SK-N-SH treated with all-trans-retinoic acid at 6 μM for 48 hours (cell line): Measurements from ENCODE around the gene VEZF1.

Source experiments
- ATAC-seq: fragments of 200-7000 bp; cut with Tn5 transposase; 3 replicates; pipeline ENCODE4 v1.9.1; 2020; ENCODE audit warnings: mild to moderate bottlenecking, moderate library complexity
- ARNTL ChIP-seq: fragments of 450-650 bp; formaldehyde crosslinking; IDR thresholded peaks from 2 replicates; pipeline ENCODE4 v1.5.0; 2020; ENCODE audit warnings: low read depth, mild to moderate bottlenecking, moderate library complexity, borderline replicate concordance
- BACH2 ChIP-seq: fragments of 250-450 bp; sonication (Bioruptor Pico); IDR thresholded peaks from 2 replicates; pipeline ENCODE4 v1.9.0; 2021; ENCODE audit warnings: mild to moderate bottlenecking, borderline replicate concordance
- CREB5 ChIP-seq: fragments of 250-450 bp; sonication (Bioruptor Pico); IDR thresholded peaks from 2 replicates; pipeline ENCODE4 v1.5.1; 2020; ENCODE audit warnings: low read depth, mild to moderate bottlenecking, moderate library complexity
- CSDC2 ChIP-seq: fragments of 250-450 bp; sonication (Bioruptor Pico); IDR thresholded peaks from 2 replicates; pipeline ENCODE4 v1.5.0; 2020; ENCODE audit warnings: mild to moderate bottlenecking, moderate library complexity
- ESRRG ChIP-seq: fragments of 250-450 bp; sonication (Bioruptor Pico); IDR thresholded peaks from 2 replicates; pipeline ENCODE4 v1.6.1; 2021; ENCODE audit warnings: mild to moderate bottlenecking
- GLIS3 ChIP-seq: fragments of 250-450 bp; sonication (Bioruptor Pico); IDR thresholded peaks from 2 replicates; pipeline ENCODE4 v1.5.0; 2020; ENCODE audit warnings: mild to moderate bottlenecking, moderate library complexity
- ISL1 ChIP-seq: fragments of 250-450 bp; sonication (Bioruptor Pico); IDR thresholded peaks from 2 replicates; pipeline ENCODE4 v2.1.2; 2022; ENCODE audit warnings: mild to moderate bottlenecking, moderate library complexity
- PATZ1 ChIP-seq: fragments of 250-450 bp; sonication (Bioruptor Pico); IDR thresholded peaks from 2 replicates; pipeline ENCODE4 v1.8.0; 2020; ENCODE audit warnings: mild to moderate bottlenecking, moderate library complexity, borderline replicate concordance
- POU6F1 ChIP-seq: fragments of 250-450 bp; sonication (Bioruptor Pico); IDR thresholded peaks from 2 replicates; pipeline ENCODE4 v1.8.0; 2021; ENCODE audit warnings: low read depth, mild to moderate bottlenecking, moderate library complexity, borderline replicate concordance
- PPARA ChIP-seq: fragments of 250-450 bp; sonication (Bioruptor Pico); IDR thresholded peaks from 2 replicates; pipeline ENCODE4 v1.5.0; 2020; ENCODE audit warnings: mild to moderate bottlenecking, borderline replicate concordance
- SNAI2 ChIP-seq: fragments of 250-450 bp; sonication (Bioruptor Pico); IDR thresholded peaks from 2 replicates; pipeline ENCODE4 v1.5.0; 2020; ENCODE audit warnings: mild to moderate bottlenecking, moderate library complexity
- TCF4 ChIP-seq: fragments of 250-450 bp; sonication (Bioruptor Pico); IDR thresholded peaks from 2 replicates; pipeline ENCODE4 v1.8.0; 2021; ENCODE audit warnings: mild to moderate bottlenecking, moderate library complexity, borderline replicate concordance
- TOX ChIP-seq: fragments of 250-450 bp; sonication (Bioruptor Pico); IDR thresholded peaks from 2 replicates; pipeline ENCODE4 v1.8.0; 2021; ENCODE audit warnings: mild to moderate bottlenecking, moderate library complexity, borderline replicate concordance
- TSHZ2 ChIP-seq: fragments of 250-450 bp; sonication (Bioruptor Pico); IDR thresholded peaks from 2 replicates; pipeline ENCODE4 v1.5.0; 2020; ENCODE audit warnings: mild to moderate bottlenecking, moderate library complexity
- ZC3H10 ChIP-seq: fragments of 250-450 bp; sonication (Bioruptor Pico); IDR thresholded peaks from 2 replicates; pipeline ENCODE4 v1.5.1; 2021; ENCODE audit warnings: mild to moderate bottlenecking, moderate library complexity
- ZFP3 ChIP-seq: fragments of 250-450 bp; sonication (Bioruptor Pico); IDR thresholded peaks from 2 replicates; pipeline ENCODE4 v1.5.0; 2020; ENCODE audit warnings: mild to moderate bottlenecking, moderate library complexity
- ZNF565 ChIP-seq: fragments of 450-650 bp; formaldehyde crosslinking; conservative IDR thresholded peaks from 2 replicates; pipeline ENCODE4 v1.5.0; 2020; ENCODE audit warnings: low read depth, mild to moderate bottlenecking, moderate library complexity
- ZNF70 ChIP-seq: fragments of 450-650 bp; formaldehyde crosslinking; IDR thresholded peaks from 2 replicates; pipeline ENCODE4 v1.5.0; 2020; ENCODE audit warnings: mild to moderate bottlenecking, moderate library complexity
- ZNF8 ChIP-seq: fragments of 450-650 bp; formaldehyde crosslinking; IDR thresholded peaks from 2 replicates; pipeline ENCODE4 v1.5.0; 2020; ENCODE audit warnings: mild to moderate bottlenecking, moderate library complexity
- TF ChIP-seq, protein P1 (sequence below): fragments of 250-450 bp; sonication (Bioruptor Pico); IDR thresholded peaks from 2 replicates; pipeline ENCODE4 v1.5.1; 2021; ENCODE audit warnings: mild to moderate bottlenecking, moderate library complexity

Gene VEZF1

DNA sequence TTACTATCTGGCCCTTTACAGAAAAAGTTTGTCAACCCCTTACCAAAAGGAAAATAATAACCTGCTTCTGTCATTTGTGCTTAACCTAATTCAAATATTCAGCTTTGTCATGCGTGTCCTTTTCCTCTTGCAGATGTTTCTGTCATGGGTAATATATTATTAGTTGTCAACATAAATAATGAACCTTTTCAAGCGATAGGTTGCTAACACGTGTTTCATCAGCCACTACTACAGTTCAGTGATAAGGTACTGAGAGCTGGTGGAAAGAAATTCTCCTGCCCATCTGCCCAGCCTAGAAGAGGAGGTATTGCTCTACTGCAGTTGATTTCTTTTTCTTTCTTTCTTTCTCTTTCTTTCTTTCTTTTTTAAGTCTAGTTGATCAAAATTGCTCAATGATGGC is 31.0 kb upstream of the VEZF1 start:
- ATAC-seq = no peak
- TF ChIP-seq ISL1 (CRISPR knock-in tag) (no peak), ZNF565 (CRISPR knock-in tag) (no peak), GLIS3 (no peak), ARNTL (no peak), PPARA (CRISPR knock-in tag) (no peak), ESRRG (no peak), TSHZ2 (CRISPR knock-in tag) (no peak), SNAI2 (CRISPR knock-in tag) (no peak), PATZ1 (CRISPR knock-in tag) (no peak), POU6F1 (no peak), ZNF70 (no peak), ZNF8 (CRISPR knock-in tag) (no peak)
- TF ChIP-seq, all 23 proteins: peak for 0

DNA sequence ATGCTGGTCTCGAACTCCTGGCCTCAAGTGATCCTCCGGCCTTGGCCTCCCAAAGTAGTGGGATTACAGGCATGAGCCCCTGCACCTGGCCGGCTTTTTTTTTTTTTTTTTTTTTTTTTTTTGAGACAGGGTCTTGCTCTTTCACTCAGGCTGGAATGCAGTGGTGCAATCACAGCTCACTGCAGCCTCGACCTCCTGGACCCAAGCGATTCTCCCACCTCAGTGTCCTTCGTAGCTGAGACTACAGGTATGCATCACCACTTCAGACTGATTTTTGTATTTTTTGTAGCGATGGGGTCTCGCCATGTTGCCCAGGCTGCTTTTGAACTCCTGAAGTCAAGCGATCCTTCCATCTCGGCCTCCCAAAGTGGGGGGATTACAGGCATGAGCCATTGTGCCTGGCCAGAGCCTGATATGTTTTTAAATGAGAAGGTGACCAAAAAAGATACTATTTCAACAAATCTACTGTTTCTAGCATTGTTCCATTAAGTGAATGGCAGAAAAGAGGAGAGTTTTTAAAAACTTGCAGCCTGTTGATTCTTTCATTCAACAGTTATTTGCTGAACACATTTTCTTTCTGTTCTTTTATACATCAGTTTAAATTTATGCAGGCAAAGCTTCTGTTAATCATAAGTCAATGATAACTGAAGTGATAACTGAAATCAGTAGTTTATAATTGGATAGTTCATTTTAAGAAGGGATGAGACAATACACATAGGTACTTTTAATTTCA is 22.2 kb upstream of the VEZF1 start:
- TF ChIP-seq TCF4 (CRISPR knock-in tag) (no peak), POU6F1 (no peak), ZC3H10 (CRISPR knock-in tag) (no peak), CSDC2 (no peak), ZFP3 (CRISPR knock-in tag) (no peak), ZNF8 (CRISPR knock-in tag) (no peak), SNAI2 (CRISPR knock-in tag) (no peak), PPARA (CRISPR knock-in tag) (no peak), BACH2 (no peak), TOX (CRISPR knock-in tag) (no peak), ZNF565 (CRISPR knock-in tag) (no peak), TSHZ2 (CRISPR knock-in tag) (no peak), PATZ1 (CRISPR knock-in tag) (no peak), CREB5 (CRISPR knock-in tag) (no peak)
- TF ChIP-seq, protein P1, sequence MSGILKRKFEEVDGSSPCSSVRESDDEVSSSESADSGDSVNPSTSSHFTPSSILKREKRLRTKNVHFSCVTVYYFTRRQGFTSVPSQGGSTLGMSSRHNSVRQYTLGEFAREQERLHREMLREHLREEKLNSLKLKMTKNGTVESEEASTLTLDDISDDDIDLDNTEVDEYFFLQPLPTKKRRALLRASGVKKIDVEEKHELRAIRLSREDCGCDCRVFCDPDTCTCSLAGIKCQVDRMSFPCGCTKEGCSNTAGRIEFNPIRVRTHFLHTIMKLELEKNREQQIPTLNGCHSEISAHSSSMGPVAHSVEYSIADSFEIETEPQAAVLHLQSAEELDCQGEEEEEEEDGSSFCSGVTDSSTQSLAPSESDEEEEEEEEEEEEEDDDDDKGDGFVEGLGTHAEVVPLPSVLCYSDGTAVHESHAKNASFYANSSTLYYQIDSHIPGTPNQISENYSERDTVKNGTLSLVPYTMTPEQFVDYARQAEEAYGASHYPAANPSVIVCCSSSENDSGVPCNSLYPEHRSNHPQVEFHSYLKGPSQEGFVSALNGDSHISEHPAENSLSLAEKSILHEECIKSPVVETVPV = no peak
- ATAC-seq = no peak
